Kidney epithelial cell (primary cell): ENCODE measurements around the gene SLC22A1. TPM values are rescaled to one million over a fixed set of nuclear protein-coding genes. Genes with fewer than 3 reads are reported as not detected.

ENCODE experiments used
- DNase-seq: peaks from one replicate; pipeline ENCODE4 v3.0.0-alpha.2; 2010; ENCODE audit warnings: low read depth
- H3K27me3 ChIP-seq: 2 replicates; pipeline ENCODE4 v1.6.0; 2011; ENCODE audit warnings: low read length; ENCODE audit not compliant: control insufficient read depth, insufficient read depth
- H3K36me3 ChIP-seq: 2 replicates; pipeline ENCODE4 v1.5.1; 2011; ENCODE audit warnings: low read length; ENCODE audit not compliant: control insufficient read depth, insufficient read depth
- H3K4me3 ChIP-seq: 2 replicates; pipeline ENCODE4 v1.5.1; 2011; ENCODE audit warnings: low read depth, mild to moderate bottlenecking, control low read depth, low read length
- CTCF ChIP-seq: IDR thresholded peaks from 2 replicates; pipeline ENCODE4 v1.5.1; 2011; ENCODE audit warnings: mild to moderate bottlenecking, moderate library complexity, low read length, control low read depth, inconsistent platforms; ENCODE audit not compliant: insufficient read depth, poor library complexity, severe bottlenecking
- total RNA-seq: library from RNA; depleted of rRNA; stranded (reverse); fragments of >200 nt; gene quantifications from 2 replicates; pipeline ENCODE4 v1.2.3, GENCODE V29; 2015

SLC22A1 gene
- total RNA-seq, 1 donor from 2014 or later = 1.3 TPM

- TF ChIP-seq CTCF = no peak
- no peak for DNase-seq
- H3K27me3 ChIP-seq = no peaks in the 10 kb centered on the region
- no peaks in the 10 kb centered on the region for H3K36me3 ChIP-seq
- H3K4me3 ChIP-seq = no peak overlapping the region
Observed at GRCh38 chr6:160128879-160129516, 7.4 kb downstream of the SLC22A1 start.

DNA sequence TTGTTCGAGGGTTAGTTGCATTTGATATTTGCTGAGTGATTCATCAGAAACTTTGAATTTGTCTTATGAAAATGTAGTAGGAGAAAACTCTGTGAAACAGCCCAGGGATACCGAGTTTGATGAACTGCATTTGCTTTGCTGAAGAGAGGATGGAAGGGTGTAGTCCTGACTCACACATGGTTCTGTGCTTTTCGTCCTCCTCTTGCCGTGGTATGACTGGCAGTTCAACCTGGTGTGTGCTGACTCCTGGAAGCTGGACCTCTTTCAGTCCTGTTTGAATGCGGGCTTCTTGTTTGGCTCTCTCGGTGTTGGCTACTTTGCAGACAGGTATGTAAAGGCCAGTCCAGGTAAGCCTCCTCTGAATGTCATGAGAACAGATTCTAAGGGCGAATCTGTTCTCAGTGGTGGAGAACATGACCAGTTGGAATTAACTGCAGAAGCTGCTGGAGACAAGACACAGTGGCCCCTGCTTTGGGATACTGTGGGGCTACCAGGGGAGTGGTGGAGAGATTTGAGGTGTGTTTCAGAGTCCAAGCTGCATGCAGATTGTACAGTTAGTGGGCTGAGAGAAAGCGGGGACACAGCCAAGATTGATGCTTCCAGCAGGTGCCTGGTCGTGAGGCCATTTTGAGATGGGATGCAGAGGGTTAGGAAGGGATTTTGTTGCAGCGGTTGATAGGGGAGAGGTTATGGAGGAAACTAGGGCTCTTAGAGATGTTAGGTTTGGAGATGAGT, 8.4 kb downstream of the SLC22A1 start:
- no peaks in the 10 kb centered on the region for H3K27me3 ChIP-seq
- H3K36me3 ChIP-seq = no peaks in the 10 kb centered on the region
- no peak for TF ChIP-seq CTCF
- no peak overlapping the region for H3K4me3 ChIP-seq
- no peak for DNase-seq

DNA sequence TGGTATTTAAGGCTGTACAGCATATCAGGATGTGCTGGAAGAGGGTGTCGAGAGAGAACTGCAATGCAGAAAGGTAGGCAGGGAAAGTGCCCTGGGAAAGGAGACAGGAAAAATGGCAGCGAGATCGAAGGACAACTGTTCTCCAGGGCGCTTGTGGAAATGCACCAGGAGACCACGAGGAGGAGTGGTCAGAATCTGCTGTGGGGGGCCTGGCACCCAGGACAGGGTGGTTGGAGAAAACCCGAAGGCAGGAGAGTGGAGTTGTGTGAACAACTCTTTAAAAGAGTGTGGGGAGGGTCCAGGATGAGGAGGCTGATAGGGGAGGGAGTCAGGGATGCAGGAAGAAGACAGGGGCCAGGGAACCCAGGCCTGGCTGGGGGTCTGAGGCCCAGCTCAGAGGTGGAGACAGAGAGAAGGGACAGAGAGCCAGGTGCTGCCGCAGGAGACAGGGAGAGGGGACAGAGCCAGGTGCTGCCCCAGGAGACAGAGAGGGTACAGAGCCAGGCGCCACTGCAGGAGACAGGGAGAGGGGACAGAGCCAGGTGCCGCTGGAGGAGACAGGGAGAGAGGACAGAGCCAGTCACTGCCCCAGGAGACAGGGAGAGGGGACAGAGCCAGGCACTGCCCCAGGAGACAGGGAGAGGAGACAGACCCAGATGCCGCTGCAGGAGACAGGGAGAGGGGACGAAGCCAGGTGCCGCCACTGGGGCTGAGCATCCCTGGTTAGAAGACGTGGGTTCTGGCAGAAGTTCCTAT, 9.3 kb downstream of the SLC22A1 start:
- no peak for TF ChIP-seq CTCF
- no peaks in the 10 kb centered on the region for H3K27me3 ChIP-seq
- H3K36me3 ChIP-seq = no peaks in the 10 kb centered on the region
- DNase-seq = no peak
- H3K4me3 ChIP-seq = no peak overlapping the region

DNA sequence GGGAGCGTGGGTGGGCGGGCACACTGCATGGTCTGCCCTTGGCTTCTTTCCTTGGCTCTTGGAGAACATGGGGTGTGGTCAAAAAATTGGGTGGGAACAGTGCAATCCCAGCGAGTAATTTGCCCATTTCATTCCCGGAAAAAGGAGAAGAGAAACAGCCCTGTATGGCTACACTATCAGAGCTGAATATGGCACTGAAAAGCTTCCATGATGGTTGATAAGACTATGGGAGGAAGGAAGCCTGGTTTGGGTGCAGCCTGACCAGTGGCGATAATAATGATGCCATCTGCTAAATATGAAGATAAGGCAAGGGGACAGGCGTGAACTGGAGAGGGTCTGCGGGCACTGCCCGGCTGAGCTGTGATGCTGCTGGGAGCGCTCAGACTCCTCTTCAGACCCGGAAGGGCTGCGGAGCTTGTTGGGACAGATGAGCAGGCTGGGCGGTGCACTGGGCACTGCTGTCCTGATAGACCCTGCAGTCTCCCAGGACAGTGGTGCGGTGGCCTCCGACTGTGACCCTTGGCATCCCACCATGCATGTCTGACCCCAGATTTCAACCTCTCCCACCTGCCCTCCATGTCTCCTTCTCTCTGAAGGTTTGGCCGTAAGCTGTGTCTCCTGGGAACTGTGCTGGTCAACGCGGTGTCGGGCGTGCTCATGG, 10.2 kb downstream of the SLC22A1 start:
- no peak for DNase-seq
- H3K4me3 ChIP-seq = no peak overlapping the region
- no peaks in the 10 kb centered on the region for H3K36me3 ChIP-seq
- TF ChIP-seq CTCF = no peak
- H3K27me3 ChIP-seq = no peaks in the 10 kb centered on the region

GRCh38 chr6:160132297-160132637, 10.7 kb downstream of the SLC22A1 start:
- TF ChIP-seq CTCF = no peak
- Histone ChIP-seq H3K36me3 (no peaks in the 10 kb centered on the region), H3K4me3 (no peak overlapping the region), H3K27me3 (no peaks in the 10 kb centered on the region)
- DNase-seq = no peak
